ENCODE results near the gene NUP37. TPM values are rescaled to one million over a fixed set of nuclear protein-coding genes. Genes with fewer than 3 reads are reported as not detected.

Gene NUP37
- total and polyA plus RNA-seq, 2 experiments from 2014 or later, result 68.7 to 79.4 TPM

DNA sequence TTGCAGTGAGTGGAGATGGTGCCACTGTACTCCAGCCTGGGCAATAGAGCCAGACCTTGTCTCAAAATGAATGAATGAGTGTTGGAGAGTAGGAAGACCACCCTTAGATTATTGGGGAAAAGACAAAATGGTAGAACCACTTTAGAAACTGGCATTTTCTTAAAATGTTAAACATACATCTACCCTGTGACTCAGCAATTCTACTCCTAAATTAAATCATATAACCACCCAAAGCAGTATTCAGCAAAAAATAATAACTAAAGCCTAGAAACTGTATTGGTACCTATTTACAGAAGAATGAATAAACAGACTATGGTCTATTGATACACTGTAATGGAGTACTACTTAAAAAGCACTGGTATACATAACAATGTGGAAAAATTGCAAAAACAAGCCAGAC is 9.1 kb downstream of the NUP37 start:
- TF ChIP-seq NANOG (IDR thresholded peaks at IDR 0.05; ENCODE audit: borderline replicate concordance) (no peak), EZH2phosphoT487 (IDR thresholded peaks at IDR 0.05; ENCODE audit: unreplicated experiment) (no peak), POLR2AphosphoS5 (IDR thresholded peaks at IDR 0.05; ENCODE audit: low read depth) (no peak), CREB1 (CRISPR knock-in tag; IDR thresholded peaks at IDR 0.05; ENCODE audit: low read depth) (no peak), ZNF331 (CRISPR knock-in tag; IDR thresholded peaks at IDR 0.05; ENCODE audit: low read depth) (no peak), STAT1 (IDR thresholded peaks at IDR 0.05; ENCODE audit: unreplicated experiment) (no peak), EZH2 (IDR thresholded peaks at IDR 0.05; ENCODE audit: low read depth, unreplicated experiment) (no peak), ZNF114 (CRISPR knock-in tag; IDR thresholded peaks at IDR 0.05) (no peak)
- TF ChIP-seq, protein P1, sequence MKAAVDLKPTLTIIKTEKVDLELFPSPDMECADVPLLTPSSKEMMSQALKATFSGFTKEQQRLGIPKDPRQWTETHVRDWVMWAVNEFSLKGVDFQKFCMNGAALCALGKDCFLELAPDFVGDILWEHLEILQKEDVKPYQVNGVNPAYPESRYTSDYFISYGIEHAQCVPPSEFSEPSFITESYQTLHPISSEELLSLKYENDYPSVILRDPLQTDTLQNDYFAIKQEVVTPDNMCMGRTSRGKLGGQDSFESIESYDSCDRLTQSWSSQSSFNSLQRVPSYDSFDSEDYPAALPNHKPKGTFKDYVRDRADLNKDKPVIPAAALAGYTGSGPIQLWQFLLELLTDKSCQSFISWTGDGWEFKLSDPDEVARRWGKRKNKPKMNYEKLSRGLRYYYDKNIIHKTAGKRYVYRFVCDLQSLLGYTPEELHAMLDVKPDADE (IDR thresholded peaks at IDR 0.05), result no peak
- TF ChIP-seq, protein P2, sequence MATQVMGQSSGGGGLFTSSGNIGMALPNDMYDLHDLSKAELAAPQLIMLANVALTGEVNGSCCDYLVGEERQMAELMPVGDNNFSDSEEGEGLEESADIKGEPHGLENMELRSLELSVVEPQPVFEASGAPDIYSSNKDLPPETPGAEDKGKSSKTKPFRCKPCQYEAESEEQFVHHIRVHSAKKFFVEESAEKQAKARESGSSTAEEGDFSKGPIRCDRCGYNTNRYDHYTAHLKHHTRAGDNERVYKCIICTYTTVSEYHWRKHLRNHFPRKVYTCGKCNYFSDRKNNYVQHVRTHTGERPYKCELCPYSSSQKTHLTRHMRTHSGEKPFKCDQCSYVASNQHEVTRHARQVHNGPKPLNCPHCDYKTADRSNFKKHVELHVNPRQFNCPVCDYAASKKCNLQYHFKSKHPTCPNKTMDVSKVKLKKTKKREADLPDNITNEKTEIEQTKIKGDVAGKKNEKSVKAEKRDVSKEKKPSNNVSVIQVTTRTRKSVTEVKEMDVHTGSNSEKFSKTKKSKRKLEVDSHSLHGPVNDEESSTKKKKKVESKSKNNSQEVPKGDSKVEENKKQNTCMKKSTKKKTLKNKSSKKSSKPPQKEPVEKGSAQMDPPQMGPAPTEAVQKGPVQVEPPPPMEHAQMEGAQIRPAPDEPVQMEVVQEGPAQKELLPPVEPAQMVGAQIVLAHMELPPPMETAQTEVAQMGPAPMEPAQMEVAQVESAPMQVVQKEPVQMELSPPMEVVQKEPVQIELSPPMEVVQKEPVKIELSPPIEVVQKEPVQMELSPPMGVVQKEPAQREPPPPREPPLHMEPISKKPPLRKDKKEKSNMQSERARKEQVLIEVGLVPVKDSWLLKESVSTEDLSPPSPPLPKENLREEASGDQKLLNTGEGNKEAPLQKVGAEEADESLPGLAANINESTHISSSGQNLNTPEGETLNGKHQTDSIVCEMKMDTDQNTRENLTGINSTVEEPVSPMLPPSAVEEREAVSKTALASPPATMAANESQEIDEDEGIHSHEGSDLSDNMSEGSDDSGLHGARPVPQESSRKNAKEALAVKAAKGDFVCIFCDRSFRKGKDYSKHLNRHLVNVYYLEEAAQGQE (IDR thresholded peaks at IDR 0.05; ENCODE audit: unreplicated experiment), result no peak
- TF ChIP-seq, protein P3, sequence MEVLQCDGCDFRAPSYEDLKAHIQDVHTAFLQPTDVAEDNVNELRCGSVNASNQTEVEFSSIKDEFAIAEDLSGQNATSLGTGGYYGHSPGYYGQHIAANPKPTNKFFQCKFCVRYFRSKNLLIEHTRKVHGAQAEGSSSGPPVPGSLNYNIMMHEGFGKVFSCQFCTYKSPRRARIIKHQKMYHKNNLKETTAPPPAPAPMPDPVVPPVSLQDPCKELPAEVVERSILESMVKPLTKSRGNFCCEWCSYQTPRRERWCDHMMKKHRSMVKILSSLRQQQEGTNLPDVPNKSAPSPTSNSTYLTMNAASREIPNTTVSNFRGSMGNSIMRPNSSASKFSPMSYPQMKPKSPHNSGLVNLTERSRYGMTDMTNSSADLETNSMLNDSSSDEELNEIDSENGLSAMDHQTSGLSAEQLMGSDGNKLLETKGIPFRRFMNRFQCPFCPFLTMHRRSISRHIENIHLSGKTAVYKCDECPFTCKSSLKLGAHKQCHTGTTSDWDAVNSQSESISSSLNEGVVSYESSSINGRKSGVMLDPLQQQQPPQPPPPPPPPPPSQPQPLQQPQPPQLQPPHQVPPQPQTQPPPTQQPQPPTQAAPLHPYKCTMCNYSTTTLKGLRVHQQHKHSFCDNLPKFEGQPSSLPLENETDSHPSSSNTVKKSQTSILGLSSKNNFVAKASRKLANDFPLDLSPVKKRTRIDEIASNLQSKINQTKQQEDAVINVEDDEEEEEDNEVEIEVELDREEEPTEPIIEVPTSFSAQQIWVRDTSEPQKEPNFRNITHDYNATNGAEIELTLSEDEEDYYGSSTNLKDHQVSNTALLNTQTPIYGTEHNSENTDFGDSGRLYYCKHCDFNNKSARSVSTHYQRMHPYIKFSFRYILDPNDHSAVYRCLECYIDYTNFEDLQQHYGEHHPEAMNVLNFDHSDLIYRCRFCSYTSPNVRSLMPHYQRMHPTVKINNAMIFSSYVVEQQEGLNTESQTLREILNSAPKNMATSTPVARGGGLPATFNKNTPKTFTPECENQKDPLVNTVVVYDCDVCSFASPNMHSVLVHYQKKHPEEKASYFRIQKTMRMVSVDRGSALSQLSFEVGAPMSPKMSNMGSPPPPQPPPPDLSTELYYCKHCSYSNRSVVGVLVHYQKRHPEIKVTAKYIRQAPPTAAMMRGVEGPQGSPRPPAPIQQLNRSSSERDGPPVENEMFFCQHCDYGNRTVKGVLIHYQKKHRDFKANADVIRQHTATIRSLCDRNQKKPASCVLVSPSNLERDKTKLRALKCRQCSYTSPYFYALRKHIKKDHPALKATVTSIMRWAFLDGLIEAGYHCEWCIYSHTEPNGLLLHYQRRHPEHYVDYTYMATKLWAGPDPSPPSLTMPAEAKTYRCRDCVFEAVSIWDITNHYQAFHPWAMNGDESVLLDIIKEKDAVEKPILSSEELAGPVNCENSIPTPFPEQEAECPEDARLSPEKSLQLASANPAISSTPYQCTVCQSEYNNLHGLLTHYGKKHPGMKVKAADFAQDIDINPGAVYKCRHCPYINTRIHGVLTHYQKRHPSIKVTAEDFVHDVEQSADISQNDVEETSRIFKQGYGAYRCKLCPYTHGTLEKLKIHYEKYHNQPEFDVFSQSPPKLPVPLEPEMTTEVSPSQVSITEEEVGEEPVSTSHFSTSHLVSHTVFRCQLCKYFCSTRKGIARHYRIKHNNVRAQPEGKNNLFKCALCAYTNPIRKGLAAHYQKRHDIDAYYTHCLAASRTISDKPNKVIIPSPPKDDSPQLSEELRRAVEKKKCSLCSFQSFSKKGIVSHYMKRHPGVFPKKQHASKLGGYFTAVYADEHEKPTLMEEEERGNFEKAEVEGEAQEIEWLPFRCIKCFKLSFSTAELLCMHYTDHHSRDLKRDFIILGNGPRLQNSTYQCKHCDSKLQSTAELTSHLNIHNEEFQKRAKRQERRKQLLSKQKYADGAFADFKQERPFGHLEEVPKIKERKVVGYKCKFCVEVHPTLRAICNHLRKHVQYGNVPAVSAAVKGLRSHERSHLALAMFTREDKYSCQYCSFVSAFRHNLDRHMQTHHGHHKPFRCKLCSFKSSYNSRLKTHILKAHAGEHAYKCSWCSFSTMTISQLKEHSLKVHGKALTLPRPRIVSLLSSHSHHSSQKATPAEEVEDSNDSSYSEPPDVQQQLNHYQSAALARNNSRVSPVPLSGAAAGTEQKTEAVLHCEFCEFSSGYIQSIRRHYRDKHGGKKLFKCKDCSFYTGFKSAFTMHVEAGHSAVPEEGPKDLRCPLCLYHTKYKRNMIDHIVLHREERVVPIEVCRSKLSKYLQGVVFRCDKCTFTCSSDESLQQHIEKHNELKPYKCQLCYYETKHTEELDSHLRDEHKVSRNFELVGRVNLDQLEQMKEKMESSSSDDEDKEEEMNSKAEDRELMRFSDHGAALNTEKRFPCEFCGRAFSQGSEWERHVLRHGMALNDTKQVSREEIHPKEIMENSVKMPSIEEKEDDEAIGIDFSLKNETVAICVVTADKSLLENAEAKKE (CRISPR knock-in tag; IDR thresholded peaks at IDR 0.05), result no peak
- TF ChIP-seq, protein P4, sequence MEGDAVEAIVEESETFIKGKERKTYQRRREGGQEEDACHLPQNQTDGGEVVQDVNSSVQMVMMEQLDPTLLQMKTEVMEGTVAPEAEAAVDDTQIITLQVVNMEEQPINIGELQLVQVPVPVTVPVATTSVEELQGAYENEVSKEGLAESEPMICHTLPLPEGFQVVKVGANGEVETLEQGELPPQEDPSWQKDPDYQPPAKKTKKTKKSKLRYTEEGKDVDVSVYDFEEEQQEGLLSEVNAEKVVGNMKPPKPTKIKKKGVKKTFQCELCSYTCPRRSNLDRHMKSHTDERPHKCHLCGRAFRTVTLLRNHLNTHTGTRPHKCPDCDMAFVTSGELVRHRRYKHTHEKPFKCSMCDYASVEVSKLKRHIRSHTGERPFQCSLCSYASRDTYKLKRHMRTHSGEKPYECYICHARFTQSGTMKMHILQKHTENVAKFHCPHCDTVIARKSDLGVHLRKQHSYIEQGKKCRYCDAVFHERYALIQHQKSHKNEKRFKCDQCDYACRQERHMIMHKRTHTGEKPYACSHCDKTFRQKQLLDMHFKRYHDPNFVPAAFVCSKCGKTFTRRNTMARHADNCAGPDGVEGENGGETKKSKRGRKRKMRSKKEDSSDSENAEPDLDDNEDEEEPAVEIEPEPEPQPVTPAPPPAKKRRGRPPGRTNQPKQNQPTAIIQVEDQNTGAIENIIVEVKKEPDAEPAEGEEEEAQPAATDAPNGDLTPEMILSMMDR (conservative IDR thresholded peaks at IDR 0.05; ENCODE audit: low read depth in 2 of 2), result no peak
- no peak overlapping the region for H3K4me3 ChIP-seq
- H3K4me2 ChIP-seq, result no peak overlapping the region
- no peaks in the 10 kb centered on the region for H3K27me3 ChIP-seq (ENCODE audit: insufficient read depth)
- H3K4me1 ChIP-seq (ENCODE audit: insufficient read depth), result peaks cover 14% of the 10 kb centered on the region
- ATAC-seq (no peak), DNase-seq (ENCODE audit: low spot score) (no peak)
- no peaks in the 10 kb centered on the region for H3K27me3 Mint-ChIP-seq (ENCODE audit: insufficient read depth, low read depth, poor library complexity)
- peaks cover 60% of the 10 kb centered on the region for H3K36me3 Mint-ChIP-seq (ENCODE audit: low read depth)
- no peak overlapping the region for H3K4me3 Mint-ChIP-seq
- H3K27ac Mint-ChIP-seq, result peak overlapping the region; percentile 34
- H3F3A ChIP-seq (replicated peaks; ENCODE audit: low read depth), result no peaks in the 10 kb centered on the region
- no peaks in the 10 kb centered on the region; the same call in 2 of the 3 replicates for H3K9me3 Mint-ChIP-seq
- no peak overlapping the region for H2AFZ ChIP-seq
- H3K4me1 Mint-ChIP-seq, result peaks cover 16% of the 10 kb centered on the region
- H3K27ac ChIP-seq (ENCODE audit: low read depth), result no peak overlapping the region
- H3K79me2 ChIP-seq (replicated peaks; ENCODE audit: insufficient read depth), result peaks cover 8% of the 10 kb centered on the region
- H3K9me2 ChIP-seq (ENCODE audit: insufficient read depth), result no peaks in the 10 kb centered on the region
- no peaks in the 10 kb centered on the region; the same call in 1 of the 2 replicates for H4K20me1 ChIP-seq (replicated peaks; ENCODE audit: insufficient read depth)
- H3K36me3 ChIP-seq (ENCODE audit: insufficient read depth), result peaks cover 36% of the 10 kb centered on the region; the same call in 1 of the 2 replicates
